Activated T-cell treated with anti-CD3 and anti-CD28 coated beads for 48 hours (primary cell): ENCODE results near the gene PSME2.

ENCODE experiments used
- DNase-seq: peaks from one replicate; pipeline ENCODE4 v3.0.0-alpha.2; 2020; ENCODE audit warnings: low read depth

Gene PSME2

GRCh38 chr14:24179294-24179960 lies 33.0 kb upstream of the PSME2 start:
- DNase-seq = no peak

GRCh38 chr14:24178399-24179178 lies 32.2 kb upstream of the PSME2 start:
- DNase-seq = no peak

- DNase-seq = no peak
Observed at GRCh38 chr14:24177891-24178290, 31.5 kb upstream of the PSME2 start.

GRCh38 chr14:24177041-24177825 lies 30.8 kb upstream of the PSME2 start:
- no peak for DNase-seq

- no peak for DNase-seq
Observed at GRCh38 chr14:24176599-24176998, 30.2 kb upstream of the PSME2 start.

- DNase-seq = no peak
Observed at GRCh38 chr14:24172871-24173281, 26.5 kb upstream of the PSME2 start.

- no peak for DNase-seq
Observed at GRCh38 chr14:24172261-24172860, 26.0 kb upstream of the PSME2 start.

GRCh38 chr14:24171422-24172260 lies 25.2 kb upstream of the PSME2 start, which contains the start of gene REC8:
Gene REC8 (plus strand): TSS chr14:24172080. CDS start chr14:24172553, 473 bp downstream.
- peak; percentile 72 for DNase-seq

- DNase-seq = no peak
Observed at GRCh38 chr14:24167469-24168114, 21.2 kb upstream of the PSME2 start.

GRCh38 chr14:24165785-24166184 lies 19.4 kb upstream of the PSME2 start:
- no peak for DNase-seq

GRCh38 chr14:24164518-24164991 lies 18.1 kb upstream of the PSME2 start:
- no peak for DNase-seq

- no peak for DNase-seq
Observed at GRCh38 chr14:24162093-24162492, 15.7 kb upstream of the PSME2 start.

GRCh38 chr14:24160850-24161804 lies 14.7 kb upstream of the PSME2 start, which contains the start of gene IRF9:
Gene IRF9 (plus strand): TSS chr14:24161265. CDS start chr14:24162145, 880 bp downstream.
- peak; percentile 96 for DNase-seq

GRCh38 chr14:24160499-24160849 lies 14.1 kb upstream of the PSME2 start:
- no peak for DNase-seq

GRCh38 chr14:24159777-24160498 lies 13.5 kb upstream of the PSME2 start:
- DNase-seq = no peak

GRCh38 chr14:24157331-24157730 lies 10.9 kb upstream of the PSME2 start:
- DNase-seq = no peak

- DNase-seq = no peak
Observed at GRCh38 chr14:24156840-24157239, 10.4 kb upstream of the PSME2 start.

GRCh38 chr14:24155100-24155499 lies 8.7 kb upstream of the PSME2 start:
- no peak for DNase-seq
